Measurements from ENCODE around the gene CLPTM1L.

The CLPTM1L gene

GRCh38 chr5:1311439-1312055 lies 33.4 kb downstream of the CLPTM1L start:
- Histone ChIP-seq H3K56ac (ENCODE audit: low read length) (no peak overlapping the region), H3K4me2 (ENCODE audit: low read length) (no peak overlapping the region), H3K27ac (ENCODE audit: low read depth, low read length) (no peak overlapping the region), H3K79me2 (ENCODE audit: control insufficient read depth, insufficient read depth, low read length) (no peaks in the 10 kb centered on the region), H3K9ac (ENCODE audit: low read length) (no peak overlapping the region), H3K4ac (ENCODE audit: low read depth, low read length) (no peak overlapping the region), H4K8ac (ENCODE audit: low read depth, low read length) (no peak overlapping the region), H2BK15ac (replicated peaks; ENCODE audit: low read depth) (no peak overlapping the region), H3K36me3 (ENCODE audit: control insufficient read depth, insufficient read depth, low read length) (peaks cover 1% of the 10 kb centered on the region), H3K4me3 (ENCODE audit: low read length) (no peak overlapping the region), H4K5ac (ENCODE audit: low read length) (no peak overlapping the region), H3K27me3 (ENCODE audit: insufficient read depth, low read length, poor library complexity) (no peaks in the 10 kb centered on the region), H3K79me1 (ENCODE audit: low read length) (no peaks in the 10 kb centered on the region), H2BK120ac (ENCODE audit: low read depth, low read length) (no peak overlapping the region), H2AK5ac (ENCODE audit: low read length) (no peak overlapping the region), H2BK5ac (ENCODE audit: low read length) (no peak overlapping the region), H3K18ac (ENCODE audit: low read length) (no peak overlapping the region), H3K4me1 (ENCODE audit: control insufficient read depth, low read depth, low read length) (no peaks in the 10 kb centered on the region), H3K23ac (ENCODE audit: low read length) (no peak overlapping the region)
- DNase-seq, result no peak
- WGBS (ENCODE audit: extremely low coverage, insufficient coverage, low lambda C conversion rate), result no CpG with 5 or more reads among the region's 15 CpGs

DNA sequence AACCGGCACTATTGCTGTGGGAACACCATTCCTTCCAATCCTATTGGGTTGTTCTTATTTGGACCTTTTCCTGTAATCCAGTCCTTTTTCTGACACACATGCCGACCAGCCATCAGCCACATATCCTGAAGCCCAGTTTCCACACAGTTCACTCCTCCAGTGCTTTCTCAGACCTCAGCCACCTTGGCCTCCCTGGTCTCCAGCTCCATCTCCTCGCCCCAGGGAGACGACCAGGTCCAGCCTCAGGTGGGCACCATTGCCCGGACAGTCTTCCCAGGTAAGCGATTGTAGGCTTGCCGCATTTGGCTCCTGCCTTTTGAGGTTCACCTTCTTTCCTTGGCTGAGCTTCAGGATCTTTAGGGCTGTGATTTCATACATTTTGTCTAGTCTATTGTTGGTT lies 34.8 kb downstream of the CLPTM1L start:
- Histone ChIP-seq H4K8ac (ENCODE audit: low read depth, low read length) (no peak overlapping the region), H3K79me1 (ENCODE audit: low read length) (no peaks in the 10 kb centered on the region), H2AK5ac (ENCODE audit: low read length) (no peak overlapping the region), H3K36me3 (ENCODE audit: control insufficient read depth, insufficient read depth, low read length) (peaks cover 1% of the 10 kb centered on the region), H2BK15ac (replicated peaks; ENCODE audit: low read depth) (no peak overlapping the region), H3K27ac (ENCODE audit: low read depth, low read length) (no peak overlapping the region), H3K79me2 (ENCODE audit: control insufficient read depth, insufficient read depth, low read length) (no peaks in the 10 kb centered on the region), H3K56ac (ENCODE audit: low read length) (no peak overlapping the region), H3K9ac (ENCODE audit: low read length) (no peak overlapping the region), H3K4me2 (ENCODE audit: low read length) (no peak overlapping the region), H3K23ac (ENCODE audit: low read length) (no peak overlapping the region), H3K27me3 (ENCODE audit: insufficient read depth, low read length, poor library complexity) (no peaks in the 10 kb centered on the region), H2BK5ac (ENCODE audit: low read length) (no peak overlapping the region), H3K18ac (ENCODE audit: low read length) (no peak overlapping the region), H2BK120ac (ENCODE audit: low read depth, low read length) (no peak overlapping the region), H4K5ac (ENCODE audit: low read length) (no peak overlapping the region), H3K4me3 (ENCODE audit: low read length) (no peak overlapping the region), H3K4ac (ENCODE audit: low read depth, low read length) (no peak overlapping the region), H3K4me1 (ENCODE audit: control insufficient read depth, low read depth, low read length) (no peaks in the 10 kb centered on the region)
- no peak for DNase-seq
- WGBS (ENCODE audit: extremely low coverage, insufficient coverage, low lambda C conversion rate), result no CpG with 5 or more reads among the region's 7 CpGs

DNA sequence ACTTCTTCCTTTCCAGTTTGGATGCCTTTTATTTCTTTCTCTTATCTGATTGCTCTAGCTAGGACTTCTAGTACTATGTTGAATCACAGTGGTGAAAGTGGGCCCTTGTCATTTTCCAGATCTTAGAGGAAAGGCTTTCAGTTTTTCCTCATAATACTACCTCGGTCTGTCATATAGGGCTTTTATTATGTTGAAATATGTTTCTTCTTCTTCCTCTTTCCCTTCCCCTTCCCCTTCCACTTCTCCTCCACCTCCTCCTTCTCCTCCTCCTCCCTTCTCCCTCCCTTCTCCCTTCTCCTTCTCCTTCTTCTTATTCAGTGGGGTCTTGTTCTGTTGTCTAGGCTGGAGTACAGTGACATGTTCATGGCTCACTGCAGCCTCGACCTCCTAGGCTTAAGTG lies 40.9 kb downstream of the CLPTM1L start:
- no peaks in the 10 kb centered on the region for H3K36me3 ChIP-seq (ENCODE audit: control insufficient read depth, insufficient read depth, low read length)
- no peak overlapping the region for H3K4me3 ChIP-seq (ENCODE audit: low read length)
- DNase-seq, result no peak
- no peaks in the 10 kb centered on the region for H3K4me1 ChIP-seq (ENCODE audit: control insufficient read depth, low read depth, low read length)
- H3K79me2 ChIP-seq (ENCODE audit: control insufficient read depth, insufficient read depth, low read length), result no peaks in the 10 kb centered on the region
- H4K8ac ChIP-seq (ENCODE audit: low read depth, low read length), result no peak overlapping the region
- no peaks in the 10 kb centered on the region for H3K27me3 ChIP-seq (ENCODE audit: insufficient read depth, low read length, poor library complexity)
- WGBS (ENCODE audit: extremely low coverage, insufficient coverage, low lambda C conversion rate), result no CpG with 5 or more reads among the region's 2 CpGs
- H3K23ac ChIP-seq (ENCODE audit: low read length), result no peak overlapping the region
- H2BK5ac ChIP-seq (ENCODE audit: low read length), result no peak overlapping the region
- no peak overlapping the region for H3K9ac ChIP-seq (ENCODE audit: low read length)
- H2AK5ac ChIP-seq (ENCODE audit: low read length), result no peak overlapping the region
- H3K79me1 ChIP-seq (ENCODE audit: low read length), result no peaks in the 10 kb centered on the region
- no peak overlapping the region for H3K4ac ChIP-seq (ENCODE audit: low read depth, low read length)
- no peak overlapping the region for H3K56ac ChIP-seq (ENCODE audit: low read length)
- H3K27ac ChIP-seq (ENCODE audit: low read depth, low read length), result no peak overlapping the region
- no peak overlapping the region for H3K18ac ChIP-seq (ENCODE audit: low read length)
- H3K4me2 ChIP-seq (ENCODE audit: low read length), result no peak overlapping the region
- no peak overlapping the region for H4K5ac ChIP-seq (ENCODE audit: low read length)
- no peak overlapping the region for H2BK15ac ChIP-seq (replicated peaks; ENCODE audit: low read depth)
- H2BK120ac ChIP-seq (ENCODE audit: low read depth, low read length), result no peak overlapping the region

GRCh38 chr5:1302258-1302657 lies 42.6 kb downstream of the CLPTM1L start:
- H3K4ac ChIP-seq (ENCODE audit: low read depth, low read length), result no peak overlapping the region
- no peak overlapping the region for H3K4me3 ChIP-seq (ENCODE audit: low read length)
- no CpG with 5 or more reads among the region's 2 CpGs for WGBS (ENCODE audit: extremely low coverage, insufficient coverage, low lambda C conversion rate)
- DNase-seq, result no peak
- H2BK5ac ChIP-seq (ENCODE audit: low read length), result no peak overlapping the region
- H4K8ac ChIP-seq (ENCODE audit: low read depth, low read length), result no peak overlapping the region
- no peak overlapping the region for H4K5ac ChIP-seq (ENCODE audit: low read length)
- H3K36me3 ChIP-seq (ENCODE audit: control insufficient read depth, insufficient read depth, low read length), result no peaks in the 10 kb centered on the region
- H3K4me1 ChIP-seq (ENCODE audit: control insufficient read depth, low read depth, low read length), result no peaks in the 10 kb centered on the region
- no peak overlapping the region for H3K23ac ChIP-seq (ENCODE audit: low read length)
- no peak overlapping the region for H3K27ac ChIP-seq (ENCODE audit: low read depth, low read length)
- H3K79me2 ChIP-seq (ENCODE audit: control insufficient read depth, insufficient read depth, low read length), result no peaks in the 10 kb centered on the region
- H2AK5ac ChIP-seq (ENCODE audit: low read length), result no peak overlapping the region
- H2BK120ac ChIP-seq (ENCODE audit: low read depth, low read length), result no peak overlapping the region
- no peaks in the 10 kb centered on the region for H3K79me1 ChIP-seq (ENCODE audit: low read length)
- no peak overlapping the region for H3K56ac ChIP-seq (ENCODE audit: low read length)
- H3K27me3 ChIP-seq (ENCODE audit: insufficient read depth, low read length, poor library complexity), result no peaks in the 10 kb centered on the region
- no peak overlapping the region for H3K9ac ChIP-seq (ENCODE audit: low read length)
- no peak overlapping the region for H3K18ac ChIP-seq (ENCODE audit: low read length)
- H3K4me2 ChIP-seq (ENCODE audit: low read length), result no peak overlapping the region
- H2BK15ac ChIP-seq (replicated peaks; ENCODE audit: low read depth), result no peak overlapping the region

GRCh38 chr5:1300581-1301083 lies 44.3 kb downstream of the CLPTM1L start:
- H3K79me2 ChIP-seq (ENCODE audit: control insufficient read depth, insufficient read depth, low read length), result no peaks in the 10 kb centered on the region
- no peak overlapping the region for H2AK5ac ChIP-seq (ENCODE audit: low read length)
- no peak overlapping the region for H2BK5ac ChIP-seq (ENCODE audit: low read length)
- no peak overlapping the region for H3K56ac ChIP-seq (ENCODE audit: low read length)
- H3K4ac ChIP-seq (ENCODE audit: low read depth, low read length), result no peak overlapping the region
- no peak overlapping the region for H2BK15ac ChIP-seq (replicated peaks; ENCODE audit: low read depth)
- H3K9ac ChIP-seq (ENCODE audit: low read length), result no peak overlapping the region
- H4K5ac ChIP-seq (ENCODE audit: low read length), result no peak overlapping the region
- no peak overlapping the region for H4K8ac ChIP-seq (ENCODE audit: low read depth, low read length)
- H3K27ac ChIP-seq (ENCODE audit: low read depth, low read length), result no peak overlapping the region
- H3K79me1 ChIP-seq (ENCODE audit: low read length), result no peaks in the 10 kb centered on the region
- no peak overlapping the region for H3K4me3 ChIP-seq (ENCODE audit: low read length)
- H3K4me1 ChIP-seq (ENCODE audit: control insufficient read depth, low read depth, low read length), result no peaks in the 10 kb centered on the region
- no peaks in the 10 kb centered on the region for H3K27me3 ChIP-seq (ENCODE audit: insufficient read depth, low read length, poor library complexity)
- H3K36me3 ChIP-seq (ENCODE audit: control insufficient read depth, insufficient read depth, low read length), result no peaks in the 10 kb centered on the region
- no peak overlapping the region for H2BK120ac ChIP-seq (ENCODE audit: low read depth, low read length)
- no peak overlapping the region for H3K18ac ChIP-seq (ENCODE audit: low read length)
- WGBS (ENCODE audit: extremely low coverage, insufficient coverage, low lambda C conversion rate), result no CpG with 5 or more reads among the region's 20 CpGs
- DNase-seq, result no peak
- H3K23ac ChIP-seq (ENCODE audit: low read length), result no peak overlapping the region
- no peak overlapping the region for H3K4me2 ChIP-seq (ENCODE audit: low read length)

DNA sequence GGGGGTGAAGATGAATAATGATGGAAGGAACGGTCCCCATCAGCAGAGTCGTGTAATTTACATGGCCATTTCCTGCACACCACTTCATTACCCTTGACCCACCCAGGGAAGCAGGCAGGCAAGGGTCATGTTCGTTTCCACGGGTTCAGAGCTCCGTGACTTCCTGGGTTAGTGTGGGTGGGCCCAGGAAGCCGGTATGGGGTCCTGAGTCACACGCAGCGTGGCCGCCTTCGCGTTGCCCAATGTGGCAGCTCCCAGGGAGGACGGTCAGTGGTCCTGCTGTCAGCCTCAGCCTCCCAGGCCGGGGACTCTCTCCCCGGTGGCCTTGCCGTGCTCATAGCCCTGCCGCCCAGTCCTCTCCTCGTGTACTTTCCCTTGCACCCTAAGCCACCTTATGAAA lies 44.9 kb downstream of the CLPTM1L start:
- no peaks in the 10 kb centered on the region for H3K79me1 ChIP-seq (ENCODE audit: low read length)
- no peak overlapping the region for H3K4me3 ChIP-seq (ENCODE audit: low read length)
- H3K79me2 ChIP-seq (ENCODE audit: control insufficient read depth, insufficient read depth, low read length), result no peaks in the 10 kb centered on the region
- H4K5ac ChIP-seq (ENCODE audit: low read length), result no peak overlapping the region
- no peaks in the 10 kb centered on the region for H3K36me3 ChIP-seq (ENCODE audit: control insufficient read depth, insufficient read depth, low read length)
- H3K27ac ChIP-seq (ENCODE audit: low read depth, low read length), result no peak overlapping the region
- H2BK5ac ChIP-seq (ENCODE audit: low read length), result no peak overlapping the region
- H3K9ac ChIP-seq (ENCODE audit: low read length), result no peak overlapping the region
- no peak overlapping the region for H3K4me2 ChIP-seq (ENCODE audit: low read length)
- no peak for DNase-seq
- H3K4me1 ChIP-seq (ENCODE audit: control insufficient read depth, low read depth, low read length), result no peaks in the 10 kb centered on the region
- no peak overlapping the region for H2BK120ac ChIP-seq (ENCODE audit: low read depth, low read length)
- H2AK5ac ChIP-seq (ENCODE audit: low read length), result no peak overlapping the region
- H2BK15ac ChIP-seq (replicated peaks; ENCODE audit: low read depth), result no peak overlapping the region
- H3K4ac ChIP-seq (ENCODE audit: low read depth, low read length), result no peak overlapping the region
- WGBS (ENCODE audit: extremely low coverage, insufficient coverage, low lambda C conversion rate), result no CpG with 5 or more reads among the region's 17 CpGs
- H3K18ac ChIP-seq (ENCODE audit: low read length), result no peak overlapping the region
- no peak overlapping the region for H4K8ac ChIP-seq (ENCODE audit: low read depth, low read length)
- no peaks in the 10 kb centered on the region for H3K27me3 ChIP-seq (ENCODE audit: insufficient read depth, low read length, poor library complexity)
- H3K23ac ChIP-seq (ENCODE audit: low read length), result no peak overlapping the region
- H3K56ac ChIP-seq (ENCODE audit: low read length), result no peak overlapping the region

Data from mesendoderm (in vitro differentiated cells).